HepG2 (cell line): ENCODE measurements around the gene BIRC3. TPM values are rescaled to one million over a fixed set of nuclear protein-coding genes. Genes with fewer than 3 reads are reported as not detected.
A peak's percentile ranks its signal among the peaks of the same experiment; 100 is the strongest.

Source experiments
- ATAC-seq: fragments of 200-7000 bp; cut with Tn5 transposase; 3 replicates; pipeline ENCODE4 v1.9.1; 2020; ENCODE audit warnings: mild to moderate bottlenecking, moderate library complexity
- BruUV-seq: library from RNA; stranded (reverse); fragments of 400-500 nt; replicated peaks from 2 replicates; lab custom pipeline; 2021; lab: Mats Ljungman, UMichigan
- CTCF ChIA-PET: fragments of 300-600 bp; formaldehyde crosslinking; extraction: SDS; loops from one replicate; lab custom pipeline; 2021; ENCODE audit warnings: low total read pairs, inconsistent platforms, low intra/inter-chr PET ratio; lab: Yijun Ruan, JAX
- POLR2A ChIA-PET: fragments of 350-600 bp; sonication (Branson Sonifier 250); formaldehyde crosslinking; loops from one replicate; lab custom pipeline; 2020; ENCODE audit warnings: antibody characterized with exemption, inconsistent platforms; lab: Yijun Ruan, JAX
- DNase-seq: peaks from one replicate; pipeline ENCODE4 v3.0.0-alpha.2; 2015; ENCODE audit warnings: low spot score
- FAIRE-seq: peaks from 3 replicates; lab custom pipeline; 2011; peaks lifted over from hg19 to GRCh38; lab: Jason Lieb, UNC
- H2AFZ ChIP-seq: one replicate; pipeline ENCODE4 v1.6.1; 2011; ENCODE audit warnings: low read length, inconsistent platforms
- H3K27ac ChIP-seq: fragments of 300-600 bp; 3 replicates; pipeline ENCODE4 v1.8.0; 2011; ENCODE audit warnings: mixed run types, mild to moderate bottlenecking, mixed read lengths, low read length, inconsistent platforms; ENCODE audit not compliant: insufficient read depth; ENCODE audit errors: extremely low read length
- H3K27me3 ChIP-seq, 2 experiments: fragments of 200-600 bp in 1 of 2; 2 replicates in 1 of 2; 3 replicates in 1 of 2; pipeline versions ENCODE4 v1.6.0 to v1.8.0; 2011; ENCODE audit warnings: low read length in 2 of 2, mild to moderate bottlenecking in 2 of 2, moderate library complexity in 2 of 2, inconsistent platforms in 1 of 2; ENCODE audit not compliant: insufficient read depth in 2 of 2, control insufficient read depth in 1 of 2
- H3K36me3 ChIP-seq, 2 experiments: fragments of 200-600 bp in 1 of 2; replicated peaks in 1 of 2; 2 replicates in 1 of 2; 3 replicates in 1 of 2; pipeline versions ENCODE4 v1.5.1 to v1.8.0; 2011; ENCODE audit warnings: low read length in 2 of 2, inconsistent platforms in 1 of 2; ENCODE audit not compliant: insufficient read depth in 2 of 2, control insufficient read depth in 1 of 2
- H3K4me1 ChIP-seq: 2 replicates; pipeline ENCODE4 v1.5.1; 2012; ENCODE audit warnings: low read length, inconsistent platforms; ENCODE audit not compliant: insufficient read depth
- H3K4me2 ChIP-seq: 2 replicates; pipeline ENCODE4 v1.6.0; 2011; ENCODE audit warnings: low read depth, low read length, inconsistent platforms
- H3K4me3 ChIP-seq, 3 experiments: fragments of 200-600 bp in 1 of 3; sonication (generic), shearing (Covaris generic) in 1 of 3; replicated peaks in 1 of 3; 2 replicates each; pipeline ENCODE4 v1.5.1; 2011 to 2016; ENCODE audit warnings: low read length in 3 of 3, inconsistent platforms in 2 of 3, low read depth in 2 of 3, mild to moderate bottlenecking in 2 of 3, control low read depth in 1 of 3, mixed read lengths in 1 of 3; ENCODE audit not compliant: insufficient read depth in 1 of 3
- H3K79me2 ChIP-seq: one replicate; pipeline ENCODE4 v1.6.1; 2011; ENCODE audit warnings: low read length, inconsistent platforms; ENCODE audit not compliant: insufficient read depth
- H3K9ac ChIP-seq: 2 replicates; pipeline ENCODE4 v1.6.0; 2011; ENCODE audit warnings: mild to moderate bottlenecking, low read depth, low read length, inconsistent platforms; ENCODE audit not compliant: insufficient read depth
- H3K9me3 ChIP-seq: 2 replicates; pipeline ENCODE4 v1.5.1; 2012; ENCODE audit warnings: mild to moderate bottlenecking, low read length
- H4K20me1 ChIP-seq: 2 replicates; pipeline ENCODE4 v1.6.0; 2011; ENCODE audit warnings: inconsistent platforms, mild to moderate bottlenecking, low read length, moderate library complexity; ENCODE audit not compliant: insufficient read depth
- CBFB ChIP-seq: sonication (generic); formaldehyde crosslinking; IDR thresholded peaks from 2 replicates; pipeline ENCODE4 v1.4.0; 2020; ENCODE audit warnings: missing genetic modification reagents
- KLF16 ChIP-seq, 2 experiments: sonication (generic) in 1 of 2; formaldehyde crosslinking in 1 of 2; IDR thresholded peaks; 2 replicates each; pipeline versions ENCODE4 v1.6.1 to v1.8.0; 2016 to 2023; ENCODE audit warnings: missing genetic modification reagents in 2 of 2, missing compliant biosample characterization in 1 of 2
- PCBP2 ChIP-seq: fragments of 200-400 bp; formaldehyde crosslinking; optimal IDR thresholded peaks from 2 replicates; pipeline ENCODE3; 2018; ENCODE audit warnings: low read length, low read depth; ENCODE audit not compliant: poor library complexity, severe bottlenecking
- PPARG ChIP-seq: conservative IDR thresholded peaks from 2 replicates; pipeline ENCODE4 v1.6.1; 2016; ENCODE audit warnings: missing biosample characterization, missing genetic modification reagents
- TBX2 ChIP-seq: sonication (generic); formaldehyde crosslinking; IDR thresholded peaks from 2 replicates; pipeline ENCODE4 v1.5.0; 2020; ENCODE audit warnings: missing genetic modification reagents, mild to moderate bottlenecking, borderline replicate concordance
- WGBS: methylation state at CpG from one replicate; pipeline ENCODE4 v1.1.6; 2017; ENCODE audit warnings: low lambda C conversion rate; 5-methylcytosine and 5-hydroxymethylcytosine counted together
- in situ Hi-C: cut with HindIII; loops from 2 replicates; pipeline ENCODE4 v1.10.0; 2017; ENCODE audit warnings: low pct_unique_long_range_greater_than_20kb; ENCODE audit not compliant: extremely low pct_ligation_motif_present
- intact Hi-C: fragments of 100-400 bp; cut with micrococcal nuclease; formaldehyde crosslinking; loops from one replicate; pipeline ENCODE4 v1.10.0; 2022; ENCODE audit not compliant: unreplicated experiment
- polyA plus RNA-seq, 8 experiments: library from polyadenylated mRNA; depleted of rRNA in 3 of 8; stranded (reverse) in 7 of 8; unstranded in 1 of 8; fragments of >200 nt; fragmentation: Illumina TruSeq in 4 of 8; extraction: Trizol in 4 of 8; gene quantifications; 2 replicates each; pipeline versions ENCODE4 v1.2.1 to v1.2.3, GENCODE V29; 2011 to 2016; ENCODE audit warnings: low read depth in 4 of 8, missing spikeins in 1 of 8, mixed read lengths in 1 of 8; ENCODE audit not compliant: insufficient read depth in 1 of 8
- total RNA-seq, 5 experiments: library from RNA; depleted of rRNA; stranded (reverse); fragments of >200 nt; fragmentation: Illumina TruSeq; extraction: Trizol; gene quantifications; 2 replicates each; pipeline ENCODE4 v1.2.3, GENCODE V29; 2016; ENCODE audit warnings: low read depth in 1 of 5
- TF ChIP-seq, protein P1 (sequence below): sonication (generic); formaldehyde crosslinking; IDR thresholded peaks from 2 replicates; pipeline ENCODE4 v1.4.0; 2020; ENCODE audit warnings: missing genetic modification reagents; ENCODE audit errors: not compliant biosample characterization
- TF ChIP-seq, protein P2 (sequence below), 2 experiments: IDR thresholded peaks; 2 replicates each; pipeline ENCODE4 v1.6.1; 2011 to 2012; ENCODE audit warnings: low read length in 2 of 2, borderline replicate concordance in 1 of 2, low read depth in 1 of 2, mild to moderate bottlenecking in 1 of 2, moderate library complexity in 1 of 2

BIRC3 gene
- total and polyA plus RNA-seq, 2 of the 13 experiments (the other 11 are each of a cell fraction or from before 2014, with no cell fraction given) = 0.41 to 4.2 TPM

DNA sequence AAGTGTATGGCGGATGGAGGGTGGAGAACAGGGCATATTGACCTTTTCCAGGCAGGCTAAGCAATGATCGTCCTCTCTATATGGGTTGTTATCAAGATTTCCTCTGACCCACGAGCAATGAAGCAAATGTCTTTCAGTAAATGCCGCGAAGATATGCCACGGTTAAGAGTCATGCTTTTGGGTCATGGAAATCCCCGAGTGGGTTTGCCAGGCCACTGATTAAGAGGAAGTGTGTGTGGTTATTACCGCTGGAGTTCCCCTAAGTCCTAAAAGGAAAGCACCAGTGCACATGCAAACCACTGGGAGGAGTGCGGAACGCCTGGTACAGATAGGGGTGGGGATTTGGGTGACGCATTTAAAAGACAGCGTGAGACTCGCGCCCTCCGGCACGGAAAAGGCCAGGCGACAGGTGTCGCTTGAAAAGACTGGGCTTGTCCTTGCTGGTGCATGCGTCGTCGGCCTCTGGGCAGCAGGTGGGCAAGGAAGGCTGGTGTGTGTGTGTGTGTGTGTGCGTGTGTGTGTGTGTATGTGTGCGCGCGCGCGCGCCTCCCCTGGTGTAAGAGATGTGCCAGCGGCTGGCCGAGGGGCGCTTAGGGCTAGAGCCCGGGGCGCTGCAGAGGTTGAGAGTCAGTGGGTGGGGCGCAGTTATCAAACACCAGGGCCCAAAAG is at the start of gene BIRC3 (continued):
- TF ChIP-seq, protein P1, sequence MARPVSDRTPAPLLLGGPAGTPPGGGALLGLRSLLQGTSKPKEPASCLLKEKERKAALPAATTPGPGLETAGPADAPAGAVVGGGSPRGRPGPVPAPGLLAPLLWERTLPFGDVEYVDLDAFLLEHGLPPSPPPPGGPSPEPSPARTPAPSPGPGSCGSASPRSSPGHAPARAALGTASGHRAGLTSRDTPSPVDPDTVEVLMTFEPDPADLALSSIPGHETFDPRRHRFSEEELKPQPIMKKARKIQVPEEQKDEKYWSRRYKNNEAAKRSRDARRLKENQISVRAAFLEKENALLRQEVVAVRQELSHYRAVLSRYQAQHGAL (CRISPR knock-in tag) = no peak
- TF ChIP-seq CBFB (CRISPR knock-in tag) (0 out of 2 replicates have a peak, but pooled peaks have one; percentile 30), PPARG (CRISPR knock-in tag) (0 out of 2 replicates have a peak, but pooled peaks have one; percentile 12), TBX2 (CRISPR knock-in tag) (peak; percentile 75; the same call in 1 of the 2 replicates), KLF16 (CRISPR knock-in tag; IDR thresholded peaks at IDR 0.05) (no peak)
- TF ChIP-seq, protein P2, sequence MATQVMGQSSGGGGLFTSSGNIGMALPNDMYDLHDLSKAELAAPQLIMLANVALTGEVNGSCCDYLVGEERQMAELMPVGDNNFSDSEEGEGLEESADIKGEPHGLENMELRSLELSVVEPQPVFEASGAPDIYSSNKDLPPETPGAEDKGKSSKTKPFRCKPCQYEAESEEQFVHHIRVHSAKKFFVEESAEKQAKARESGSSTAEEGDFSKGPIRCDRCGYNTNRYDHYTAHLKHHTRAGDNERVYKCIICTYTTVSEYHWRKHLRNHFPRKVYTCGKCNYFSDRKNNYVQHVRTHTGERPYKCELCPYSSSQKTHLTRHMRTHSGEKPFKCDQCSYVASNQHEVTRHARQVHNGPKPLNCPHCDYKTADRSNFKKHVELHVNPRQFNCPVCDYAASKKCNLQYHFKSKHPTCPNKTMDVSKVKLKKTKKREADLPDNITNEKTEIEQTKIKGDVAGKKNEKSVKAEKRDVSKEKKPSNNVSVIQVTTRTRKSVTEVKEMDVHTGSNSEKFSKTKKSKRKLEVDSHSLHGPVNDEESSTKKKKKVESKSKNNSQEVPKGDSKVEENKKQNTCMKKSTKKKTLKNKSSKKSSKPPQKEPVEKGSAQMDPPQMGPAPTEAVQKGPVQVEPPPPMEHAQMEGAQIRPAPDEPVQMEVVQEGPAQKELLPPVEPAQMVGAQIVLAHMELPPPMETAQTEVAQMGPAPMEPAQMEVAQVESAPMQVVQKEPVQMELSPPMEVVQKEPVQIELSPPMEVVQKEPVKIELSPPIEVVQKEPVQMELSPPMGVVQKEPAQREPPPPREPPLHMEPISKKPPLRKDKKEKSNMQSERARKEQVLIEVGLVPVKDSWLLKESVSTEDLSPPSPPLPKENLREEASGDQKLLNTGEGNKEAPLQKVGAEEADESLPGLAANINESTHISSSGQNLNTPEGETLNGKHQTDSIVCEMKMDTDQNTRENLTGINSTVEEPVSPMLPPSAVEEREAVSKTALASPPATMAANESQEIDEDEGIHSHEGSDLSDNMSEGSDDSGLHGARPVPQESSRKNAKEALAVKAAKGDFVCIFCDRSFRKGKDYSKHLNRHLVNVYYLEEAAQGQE (IDR thresholded peaks at IDR 0.05; ENCODE audit: borderline replicate concordance in 1 of 2, low read depth in 1 of 2, low read length in 2 of 2) = no peak
- TF ChIP-seq, all 625 proteins: peak for 175

DNA sequence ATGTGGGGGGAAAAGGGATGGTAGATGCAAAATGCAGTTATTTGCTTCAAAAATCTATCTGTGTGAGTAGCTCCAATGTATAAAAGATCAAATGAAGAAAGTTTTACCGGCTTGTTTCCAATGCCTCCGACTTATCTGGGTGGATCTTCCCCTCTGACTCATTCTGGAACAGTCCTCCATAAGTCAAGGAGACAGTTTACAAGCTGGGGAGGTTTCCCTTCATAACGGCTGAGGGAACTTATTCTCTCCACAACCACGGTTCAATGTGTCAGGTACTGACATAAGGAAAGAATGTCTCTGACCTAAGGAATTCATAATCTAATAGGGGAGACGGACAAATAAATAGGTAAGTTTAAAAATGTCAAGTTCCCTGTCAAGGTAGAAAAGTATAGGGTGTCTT is 49.7 kb upstream of the BIRC3 start:
- TF ChIP-seq PCBP2 = no peak
- TF ChIP-seq, all 625 proteins: peak for 0
- no peak for DNase-seq
- CTCF ChIA-PET = no interaction called here
- peaks cover 64% of the 10 kb centered on the region for H3K4me1 ChIP-seq
- no peaks in the 10 kb centered on the region for H4K20me1 ChIP-seq
- FAIRE-seq = no peak
- no peaks in the 10 kb centered on the region for H3K36me3 ChIP-seq
- peak overlapping the region; percentile 40; the same call in 1 of the 2 replicates for H3K9ac ChIP-seq
- H3K27ac ChIP-seq = peak overlapping the region; percentile 59
- no peaks in the 10 kb centered on the region for H3K79me2 ChIP-seq
- intact Hi-C loops = loop anchor here (1.0 kb wide), 2 partner anchors 12 to 156 kb away; no protein-coding TSS in a partner anchor
- no peak for ATAC-seq
- no TSS peak for BruUV-seq
- H2AFZ ChIP-seq = no peak overlapping the region
- peak overlapping the region; percentile 51 to 67 (median 56); a peak in 5 of 6 replicates for H3K4me3 ChIP-seq
- H3K9me3 ChIP-seq = no peaks in the 10 kb centered on the region
- no peaks in the 10 kb centered on the region for H3K27me3 ChIP-seq
- H3K4me2 ChIP-seq = peak overlapping the region; percentile 77
- POLR2A ChIA-PET = interaction anchor here (0.6 to 2.8 kb wide), 5 partner anchors 11 to 212 kb away, joined by 4 to 26 read pairs (median 5); no protein-coding TSS in a partner anchor
- in situ Hi-C loops = no loop called here
- WGBS = 44% methylated on average over 5 of the region's 5 CpGs
